ENCODE data around the gene RPS2.

Gene RPS2

DNA sequence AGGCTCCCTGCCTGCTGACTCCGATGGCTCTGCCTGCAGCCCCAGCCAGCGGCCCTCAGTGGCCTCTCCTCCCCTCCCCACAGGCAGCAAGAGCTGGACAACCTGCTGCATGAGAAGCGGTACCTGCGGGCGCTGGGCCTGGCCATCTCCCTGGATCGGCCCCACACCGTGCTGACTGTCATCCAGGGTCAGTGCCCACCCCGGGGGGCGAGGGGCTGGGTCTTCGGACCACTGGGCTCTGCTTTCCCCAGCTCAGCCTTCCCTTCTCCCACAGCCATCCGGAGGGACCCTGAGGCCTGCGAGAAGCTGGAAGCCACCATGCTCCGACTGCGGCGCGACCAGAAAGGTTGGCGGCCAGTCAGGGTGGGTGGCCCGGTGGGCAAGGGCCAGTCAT lies 13.2 kb upstream of the RPS2 start:
- Histone ChIP-seq H3K9ac (ENCODE audit: low read depth, low read length, poor library complexity, severe bottlenecking) (no peak overlapping the region), H3K9me3 (ENCODE audit: insufficient read depth, low read depth, low read length) (no peaks in the 10 kb centered on the region), H3F3A (ENCODE audit: low read depth) (no peaks in the 10 kb centered on the region), H3K9me2 (replicated peaks; ENCODE audit: low read depth, low read length) (no peaks in the 10 kb centered on the region), H3K4me3 (ENCODE audit: low read length, poor library complexity, severe bottlenecking) (no peak overlapping the region), H2AFZ (ENCODE audit: low read length) (no peak overlapping the region), H3K4me2 (ENCODE audit: low read depth, low read length, poor library complexity, severe bottlenecking) (no peak overlapping the region), H3K4me1 (ENCODE audit: insufficient read depth, low read length, poor library complexity, severe bottlenecking) (no peaks in the 10 kb centered on the region), H3K79me2 (ENCODE audit: insufficient read depth, low read length) (peaks cover 10% of the 10 kb centered on the region; the same call in 1 of the 2 replicates), H3K36me3 (ENCODE audit: insufficient read depth, low read length) (no peaks in the 10 kb centered on the region), H3K27me3 (ENCODE audit: insufficient read depth, low read length, poor library complexity, severe bottlenecking) (no peaks in the 10 kb centered on the region), H4K20me1 (ENCODE audit: insufficient read depth, low read length, poor library complexity, severe bottlenecking) (no peaks in the 10 kb centered on the region)
- TF ChIP-seq EZH2phosphoT487 (IDR thresholded peaks at IDR 0.05; ENCODE audit: borderline replicate concordance): no peak
- TF ChIP-seq, protein P1, sequence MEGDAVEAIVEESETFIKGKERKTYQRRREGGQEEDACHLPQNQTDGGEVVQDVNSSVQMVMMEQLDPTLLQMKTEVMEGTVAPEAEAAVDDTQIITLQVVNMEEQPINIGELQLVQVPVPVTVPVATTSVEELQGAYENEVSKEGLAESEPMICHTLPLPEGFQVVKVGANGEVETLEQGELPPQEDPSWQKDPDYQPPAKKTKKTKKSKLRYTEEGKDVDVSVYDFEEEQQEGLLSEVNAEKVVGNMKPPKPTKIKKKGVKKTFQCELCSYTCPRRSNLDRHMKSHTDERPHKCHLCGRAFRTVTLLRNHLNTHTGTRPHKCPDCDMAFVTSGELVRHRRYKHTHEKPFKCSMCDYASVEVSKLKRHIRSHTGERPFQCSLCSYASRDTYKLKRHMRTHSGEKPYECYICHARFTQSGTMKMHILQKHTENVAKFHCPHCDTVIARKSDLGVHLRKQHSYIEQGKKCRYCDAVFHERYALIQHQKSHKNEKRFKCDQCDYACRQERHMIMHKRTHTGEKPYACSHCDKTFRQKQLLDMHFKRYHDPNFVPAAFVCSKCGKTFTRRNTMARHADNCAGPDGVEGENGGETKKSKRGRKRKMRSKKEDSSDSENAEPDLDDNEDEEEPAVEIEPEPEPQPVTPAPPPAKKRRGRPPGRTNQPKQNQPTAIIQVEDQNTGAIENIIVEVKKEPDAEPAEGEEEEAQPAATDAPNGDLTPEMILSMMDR (conservative IDR thresholded peaks at IDR 0.05; ENCODE audit: low read length): no peak

DNA sequence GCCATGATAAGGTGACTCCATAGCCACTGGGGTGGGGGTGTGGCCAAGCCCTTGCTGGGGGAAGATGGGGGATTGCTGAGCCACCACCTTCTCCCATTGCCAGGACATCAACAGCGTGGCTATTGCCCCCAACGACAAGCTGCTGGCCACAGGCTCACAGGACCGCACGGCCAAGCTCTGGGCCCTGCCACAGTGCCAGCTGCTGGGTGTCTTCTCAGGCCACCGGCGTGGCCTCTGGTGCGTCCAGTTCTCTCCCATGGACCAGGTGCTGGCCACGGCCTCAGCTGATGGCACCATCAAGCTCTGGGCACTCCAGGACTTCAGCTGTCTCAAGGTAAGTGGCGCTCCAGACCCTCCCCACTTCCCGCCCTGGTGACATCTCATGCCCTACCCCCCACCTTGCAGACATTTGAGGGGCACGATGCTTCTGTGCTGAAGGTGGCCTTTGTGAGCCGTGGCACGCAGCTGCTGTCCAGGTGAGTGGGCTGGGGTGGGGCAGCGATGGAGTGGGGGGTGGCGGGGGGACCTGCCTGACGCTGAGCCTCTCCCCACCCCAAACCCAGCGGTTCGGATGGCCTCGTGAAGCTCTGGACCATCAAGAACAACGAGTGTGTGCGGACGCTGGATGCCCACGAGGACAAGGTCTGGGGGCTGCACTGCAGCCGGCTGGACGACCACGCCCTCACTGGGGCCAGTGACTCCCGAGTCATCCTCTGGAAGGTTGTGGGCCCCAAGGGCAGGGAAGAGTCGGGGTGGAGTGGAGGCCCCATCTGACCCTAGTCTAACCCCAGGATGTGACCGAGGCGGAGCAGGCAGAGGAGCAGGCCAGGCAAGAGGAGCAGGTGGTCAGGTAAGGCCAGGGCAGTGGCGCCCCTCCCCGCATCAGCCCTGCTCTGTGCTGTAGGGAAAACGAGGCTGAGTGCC lies 12.6 kb upstream of the RPS2 start:
- no peaks in the 10 kb centered on the region for H3K9me3 ChIP-seq (ENCODE audit: insufficient read depth, low read depth, low read length)
- no peaks in the 10 kb centered on the region for H3K4me1 ChIP-seq (ENCODE audit: insufficient read depth, low read length, poor library complexity, severe bottlenecking)
- H3K9ac ChIP-seq (ENCODE audit: low read depth, low read length, poor library complexity, severe bottlenecking): no peak overlapping the region
- peaks cover 16% of the 10 kb centered on the region; the same call in 1 of the 2 replicates for H3K79me2 ChIP-seq (ENCODE audit: insufficient read depth, low read length)
- no peaks in the 10 kb centered on the region for H4K20me1 ChIP-seq (ENCODE audit: insufficient read depth, low read length, poor library complexity, severe bottlenecking)
- H3K9me2 ChIP-seq (replicated peaks; ENCODE audit: low read depth, low read length): no peaks in the 10 kb centered on the region
- no peaks in the 10 kb centered on the region for H3K36me3 ChIP-seq (ENCODE audit: insufficient read depth, low read length)
- no peak overlapping the region for H3K4me2 ChIP-seq (ENCODE audit: low read depth, low read length, poor library complexity, severe bottlenecking)
- no peaks in the 10 kb centered on the region for H3F3A ChIP-seq (ENCODE audit: low read depth)
- H2AFZ ChIP-seq (ENCODE audit: low read length): no peak overlapping the region
- H3K4me3 ChIP-seq (ENCODE audit: low read length, poor library complexity, severe bottlenecking): no peak overlapping the region
- H3K27me3 ChIP-seq (ENCODE audit: insufficient read depth, low read length, poor library complexity, severe bottlenecking): no peaks in the 10 kb centered on the region
- TF ChIP-seq, protein P1 (conservative IDR thresholded peaks at IDR 0.05; ENCODE audit: low read length): no peak
- TF ChIP-seq EZH2phosphoT487 (IDR thresholded peaks at IDR 0.05; ENCODE audit: borderline replicate concordance): no peak

DNA sequence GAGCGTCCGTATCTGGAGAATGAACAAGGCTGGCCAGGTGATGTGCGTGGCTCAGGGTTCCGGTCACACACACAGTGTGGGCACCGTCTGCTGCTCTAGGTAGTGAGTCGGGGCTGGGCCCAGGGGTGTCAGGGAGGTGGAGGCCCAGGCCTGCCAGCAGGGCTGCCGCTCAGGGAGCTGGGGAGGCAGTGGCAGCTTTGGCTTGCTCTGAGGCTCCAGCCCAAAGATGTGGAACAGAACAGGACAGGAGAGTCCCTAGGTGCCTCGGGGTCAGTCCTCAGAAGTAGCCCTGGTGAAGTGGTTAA lies 11.5 kb upstream of the RPS2 start:
- Histone ChIP-seq H3K79me2 (ENCODE audit: insufficient read depth, low read length) (peaks cover 19% of the 10 kb centered on the region; the same call in 1 of the 2 replicates), H3K9me3 (ENCODE audit: insufficient read depth, low read depth, low read length) (no peaks in the 10 kb centered on the region), H3K4me1 (ENCODE audit: insufficient read depth, low read length, poor library complexity, severe bottlenecking) (no peaks in the 10 kb centered on the region), H3K4me2 (ENCODE audit: low read depth, low read length, poor library complexity, severe bottlenecking) (no peak overlapping the region), H3K36me3 (ENCODE audit: insufficient read depth, low read length) (no peaks in the 10 kb centered on the region), H3K4me3 (ENCODE audit: low read length, poor library complexity, severe bottlenecking) (no peak overlapping the region), H3K9ac (ENCODE audit: low read depth, low read length, poor library complexity, severe bottlenecking) (no peak overlapping the region), H3K9me2 (replicated peaks; ENCODE audit: low read depth, low read length) (no peaks in the 10 kb centered on the region), H4K20me1 (ENCODE audit: insufficient read depth, low read length, poor library complexity, severe bottlenecking) (no peaks in the 10 kb centered on the region), H3F3A (ENCODE audit: low read depth) (peaks cover 2% of the 10 kb centered on the region; the same call in 1 of the 2 replicates), H2AFZ (ENCODE audit: low read length) (no peak overlapping the region), H3K27me3 (ENCODE audit: insufficient read depth, low read length, poor library complexity, severe bottlenecking) (no peaks in the 10 kb centered on the region)
- TF ChIP-seq, protein P1 (conservative IDR thresholded peaks at IDR 0.05; ENCODE audit: low read length): no peak
- no peak for TF ChIP-seq EZH2phosphoT487 (IDR thresholded peaks at IDR 0.05; ENCODE audit: borderline replicate concordance)
